Activated CD4-positive, alpha-beta T cell treated with anti-CD3 and anti-CD28 coated beads, Interleukin-2, amount 50 U/mL, for 1 hour (primary cell): Measurements from ENCODE around the gene ELFN2.

ENCODE experiments used
- DNase-seq: peaks from one replicate; pipeline ENCODE4 v3.0.0-alpha.2; 2020

Gene ELFN2

GRCh38 chr22:37352481-37352880 is 74.8 kb downstream of the ELFN2 start:
- DNase-seq: no peak

GRCh38 chr22:37351232-37351631 is 76.0 kb downstream of the ELFN2 start:
- DNase-seq: no peak

- no peak for DNase-seq
Measured at GRCh38 chr22:37349043-37349814, 78.0 kb downstream of the ELFN2 start.

- no peak for DNase-seq
Measured at GRCh38 chr22:37346505-37346895, 80.8 kb downstream of the ELFN2 start.

GRCh38 chr22:37345863-37346504 is 81.3 kb downstream of the ELFN2 start:
- DNase-seq: no peak

GRCh38 chr22:37344735-37345449 is 82.4 kb downstream of the ELFN2 start:
- DNase-seq: no peak

- DNase-seq: no peak
Measured at GRCh38 chr22:37343863-37344734, 83.2 kb downstream of the ELFN2 start.

- DNase-seq: no peak
Measured at GRCh38 chr22:37343348-37343747, 83.9 kb downstream of the ELFN2 start.

GRCh38 chr22:37342065-37342464 is 85.2 kb downstream of the ELFN2 start:
- DNase-seq: no peak

- DNase-seq: no peak
Measured at GRCh38 chr22:37340331-37341262, 86.7 kb downstream of the ELFN2 start.

GRCh38 chr22:37338539-37339246 is 88.6 kb downstream of the ELFN2 start:
- no peak for DNase-seq

GRCh38 chr22:37337204-37337943 is 89.9 kb downstream of the ELFN2 start:
- DNase-seq: no peak

GRCh38 chr22:37336579-37336978 is 90.7 kb downstream of the ELFN2 start:
- DNase-seq: no peak

GRCh38 chr22:37335806-37336199 is 91.5 kb downstream of the ELFN2 start:
- DNase-seq: no peak

GRCh38 chr22:37334859-37335805 is 92.1 kb downstream of the ELFN2 start:
- DNase-seq: no peak

- no peak for DNase-seq
Measured at GRCh38 chr22:37334461-37334858, 92.8 kb downstream of the ELFN2 start.

GRCh38 chr22:37333724-37334460 is 93.4 kb downstream of the ELFN2 start:
- DNase-seq: no peak

GRCh38 chr22:37331856-37332536 is 95.3 kb downstream of the ELFN2 start:
- no peak for DNase-seq
